ENCODE results near the gene CRYBA2. TPM values are rescaled to one million over a fixed set of nuclear protein-coding genes. Genes with fewer than 3 reads are reported as not detected.

CRYBA2 gene
- total RNA-seq, 1 donor from 2014 or later = not detected

- Histone ChIP-seq H3K27me3 (peaks cover 100% of the 10 kb centered on the region), H3K36me3 (no peaks in the 10 kb centered on the region), H2AFZ (replicated peaks) (no peak overlapping the region), H3K27ac (no peak overlapping the region), H3K4me3 (peak overlapping the region; percentile 26), H3K9ac (no peak overlapping the region), H4K20me1 (ENCODE audit: low read depth) (peaks cover 43% of the 10 kb centered on the region), H3K4me2 (peak overlapping the region; percentile 73), H3F3A (ENCODE audit: low read depth) (peaks cover 7% of the 10 kb centered on the region), H3K4me1 (peaks cover 14% of the 10 kb centered on the region), H3K79me2 (ENCODE audit: low read depth) (no peaks in the 10 kb centered on the region), H3K9me3 (ENCODE audit: low read depth) (no peaks in the 10 kb centered on the region)
- TF ChIP-seq EZH2phosphoT487 (IDR thresholded peaks at IDR 0.05) = no peak
- peak; percentile 99 for TF ChIP-seq CTCF (IDR thresholded peaks at IDR 0.05)
- peak; percentile 71 for TF ChIP-seq EZH2 (IDR thresholded peaks at IDR 0.05)
- Mint-ChIP-seq H3K4me3 (peak overlapping the region; percentile 74), H3K4me1 (peaks cover 12% of the 10 kb centered on the region), H3K27ac (no peak overlapping the region), H3K36me3 (no peaks in the 10 kb centered on the region), H3K9me3 (no peaks in the 10 kb centered on the region), H3K27me3 (ENCODE audit: insufficient read depth, low read depth) (peaks cover 69% of the 10 kb centered on the region)
- peak; percentile 93 for DNase-seq (ENCODE audit: low spot score)
These were observed 13.1 kb downstream of the CRYBA2 start for GRCh38 chr2:218979846-218980734.

GRCh38 chr2:218975060-218975777, 18.0 kb downstream of the CRYBA2 start:
- no peak overlapping the region for H3K4me3 Mint-ChIP-seq
- H3K79me2 ChIP-seq (ENCODE audit: low read depth) = no peaks in the 10 kb centered on the region
- H2AFZ ChIP-seq (replicated peaks) = no peak overlapping the region
- H3K27ac ChIP-seq = no peak overlapping the region
- no peaks in the 10 kb centered on the region for H4K20me1 ChIP-seq (ENCODE audit: low read depth)
- no peaks in the 10 kb centered on the region for H3K4me1 ChIP-seq
- H3K27ac Mint-ChIP-seq = no peak overlapping the region
- H3K36me3 Mint-ChIP-seq = no peaks in the 10 kb centered on the region
- no peaks in the 10 kb centered on the region for H3K9me3 Mint-ChIP-seq
- H3F3A ChIP-seq (ENCODE audit: low read depth) = no peaks in the 10 kb centered on the region
- TF ChIP-seq CTCF (IDR thresholded peaks at IDR 0.05) (no peak), EZH2 (IDR thresholded peaks at IDR 0.05) (no peak), EZH2phosphoT487 (IDR thresholded peaks at IDR 0.05) (no peak)
- peaks cover 96% of the 10 kb centered on the region for H3K27me3 ChIP-seq
- no peak for DNase-seq (ENCODE audit: low spot score)
- no peak overlapping the region for H3K4me2 ChIP-seq
- no peak overlapping the region for H3K4me3 ChIP-seq
- no peaks in the 10 kb centered on the region for H3K9me3 ChIP-seq (ENCODE audit: low read depth)
- H3K27me3 Mint-ChIP-seq (ENCODE audit: insufficient read depth, low read depth) = peaks cover 45% of the 10 kb centered on the region
- no peak overlapping the region for H3K9ac ChIP-seq
- H3K4me1 Mint-ChIP-seq = peaks cover 7% of the 10 kb centered on the region
- H3K36me3 ChIP-seq = no peaks in the 10 kb centered on the region

- peaks cover 29% of the 10 kb centered on the region for H3K27me3 Mint-ChIP-seq (ENCODE audit: insufficient read depth, low read depth)
- no peak overlapping the region for H2AFZ ChIP-seq (replicated peaks)
- no peak overlapping the region for H3K4me2 ChIP-seq
- H3K4me1 Mint-ChIP-seq = peaks cover 7% of the 10 kb centered on the region
- no peaks in the 10 kb centered on the region for H3K4me1 ChIP-seq
- H3K9me3 ChIP-seq (ENCODE audit: low read depth) = no peaks in the 10 kb centered on the region
- no peak overlapping the region for H3K9ac ChIP-seq
- no peaks in the 10 kb centered on the region for H3K36me3 ChIP-seq
- no peak overlapping the region for H3K27ac Mint-ChIP-seq
- H3K36me3 Mint-ChIP-seq = no peaks in the 10 kb centered on the region
- no peaks in the 10 kb centered on the region for H3F3A ChIP-seq (ENCODE audit: low read depth)
- H3K9me3 Mint-ChIP-seq = peaks cover 3% of the 10 kb centered on the region
- no peak for DNase-seq (ENCODE audit: low spot score)
- H3K79me2 ChIP-seq (ENCODE audit: low read depth) = no peaks in the 10 kb centered on the region
- TF ChIP-seq CTCF (IDR thresholded peaks at IDR 0.05) (no peak), EZH2 (IDR thresholded peaks at IDR 0.05) (no peak), EZH2phosphoT487 (IDR thresholded peaks at IDR 0.05) (no peak)
- H3K4me3 Mint-ChIP-seq = no peak overlapping the region
- no peak overlapping the region for H3K27ac ChIP-seq
- no peaks in the 10 kb centered on the region for H4K20me1 ChIP-seq (ENCODE audit: low read depth)
- peaks cover 92% of the 10 kb centered on the region for H3K27me3 ChIP-seq
- no peak overlapping the region for H3K4me3 ChIP-seq
These were observed 22.3 kb downstream of the CRYBA2 start for GRCh38 chr2:218970894-218971293.

Data from neural progenitor cell (in vitro differentiated cells).